Lower leg skin (tissue), 3 donors: Measurements from ENCODE around the gene RAB19.

Experiments used
- POLR2A ChIP-seq, 2 donors: fragments of 450-650 bp; IDR thresholded peaks; one replicate each; pipeline ENCODE4 v1.6.1; 2016 to 2017; ENCODE audit warnings: antibody characterized with exemption in 2 of 2, mild to moderate bottlenecking in 1 of 2, moderate library complexity in 1 of 2
- TF ChIP-seq, protein P1 (sequence below), 3 donors: fragments of 450-650 bp; IDR thresholded peaks; one replicate each; pipeline ENCODE4 v1.5.1; 2016; ENCODE audit warnings: antibody characterized with exemption in 3 of 3, mild to moderate bottlenecking in 3 of 3, moderate library complexity in 2 of 3

- TF ChIP-seq, protein P1, sequence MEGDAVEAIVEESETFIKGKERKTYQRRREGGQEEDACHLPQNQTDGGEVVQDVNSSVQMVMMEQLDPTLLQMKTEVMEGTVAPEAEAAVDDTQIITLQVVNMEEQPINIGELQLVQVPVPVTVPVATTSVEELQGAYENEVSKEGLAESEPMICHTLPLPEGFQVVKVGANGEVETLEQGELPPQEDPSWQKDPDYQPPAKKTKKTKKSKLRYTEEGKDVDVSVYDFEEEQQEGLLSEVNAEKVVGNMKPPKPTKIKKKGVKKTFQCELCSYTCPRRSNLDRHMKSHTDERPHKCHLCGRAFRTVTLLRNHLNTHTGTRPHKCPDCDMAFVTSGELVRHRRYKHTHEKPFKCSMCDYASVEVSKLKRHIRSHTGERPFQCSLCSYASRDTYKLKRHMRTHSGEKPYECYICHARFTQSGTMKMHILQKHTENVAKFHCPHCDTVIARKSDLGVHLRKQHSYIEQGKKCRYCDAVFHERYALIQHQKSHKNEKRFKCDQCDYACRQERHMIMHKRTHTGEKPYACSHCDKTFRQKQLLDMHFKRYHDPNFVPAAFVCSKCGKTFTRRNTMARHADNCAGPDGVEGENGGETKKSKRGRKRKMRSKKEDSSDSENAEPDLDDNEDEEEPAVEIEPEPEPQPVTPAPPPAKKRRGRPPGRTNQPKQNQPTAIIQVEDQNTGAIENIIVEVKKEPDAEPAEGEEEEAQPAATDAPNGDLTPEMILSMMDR (IDR thresholded peaks at IDR 0.05): no peak
- no peak for TF ChIP-seq POLR2A (IDR thresholded peaks at IDR 0.05)
Observed at GRCh38 chr7:140400381-140400780, 3.5 kb upstream of the RAB19 start.
